ENCODE results near the gene MYO3B.

Gene MYO3B

GRCh38 chr2:170369228-170369627 lies 191.3 kb downstream of the MYO3B start:
- Histone ChIP-seq H3K36me3 (replicated peaks; ENCODE audit: low read depth, low read length) (no peaks in the 10 kb centered on the region), H3K9me3 (ENCODE audit: insufficient read depth, low read length) (no peaks in the 10 kb centered on the region), H3K27ac (ENCODE audit: low read length) (no peak overlapping the region), H3K4me1 (ENCODE audit: low read length) (peaks cover 14% of the 10 kb centered on the region), H3K4me3 (ENCODE audit: low read length) (no peak overlapping the region), H4K20me1 (ENCODE audit: insufficient read depth, low read length) (0 out of 2 replicates have a peak, but pooled peaks cover 4% of the 10 kb centered on the region), H3K9ac (ENCODE audit: low read length) (no peak overlapping the region), H2AFZ (ENCODE audit: low read depth, low read length) (no peak overlapping the region), H3K79me2 (ENCODE audit: low read length) (no peaks in the 10 kb centered on the region), H3K27me3 (ENCODE audit: low read depth, low read length) (peaks cover 83% of the 10 kb centered on the region), H3K4me2 (ENCODE audit: low read length) (no peak overlapping the region)
- TF ChIP-seq CTCF (IDR thresholded peaks at IDR 0.05; ENCODE audit: low read depth, low read length) (no peak), EZH2phosphoT487 (IDR thresholded peaks at IDR 0.05; ENCODE audit: low read depth) (no peak)

- Histone ChIP-seq H3K4me2 (ENCODE audit: low read length) (no peak overlapping the region), H3K27ac (ENCODE audit: low read length) (no peak overlapping the region), H2AFZ (ENCODE audit: low read depth, low read length) (no peak overlapping the region)
These were observed 191.9 kb downstream of the MYO3B start for GRCh38 chr2:170369894-170370293.

GRCh38 chr2:170371231-170371998 lies 193.5 kb downstream of the MYO3B start:
- TF ChIP-seq CTCF (IDR thresholded peaks at IDR 0.05; ENCODE audit: low read depth, low read length) = no peak
- no peak for TF ChIP-seq EZH2phosphoT487 (IDR thresholded peaks at IDR 0.05; ENCODE audit: low read depth)
- H2AFZ ChIP-seq (ENCODE audit: low read depth, low read length) = no peak overlapping the region
- 0 out of 2 replicates have a peak, but pooled peaks cover 4% of the 10 kb centered on the region for H4K20me1 ChIP-seq (ENCODE audit: insufficient read depth, low read length)

More at GRCh38 chr2:170369894-170370293, 191.9 kb downstream of the MYO3B start:
- Histone ChIP-seq H3K4me1 (ENCODE audit: low read length) (peaks cover 14% of the 10 kb centered on the region), H4K20me1 (ENCODE audit: insufficient read depth, low read length) (0 out of 2 replicates have a peak, but pooled peaks cover 4% of the 10 kb centered on the region), H3K9me3 (ENCODE audit: insufficient read depth, low read length) (no peaks in the 10 kb centered on the region), H3K9ac (ENCODE audit: low read length) (no peak overlapping the region), H3K79me2 (ENCODE audit: low read length) (no peaks in the 10 kb centered on the region), H3K36me3 (replicated peaks; ENCODE audit: low read depth, low read length) (no peaks in the 10 kb centered on the region), H3K27me3 (ENCODE audit: low read depth, low read length) (peaks cover 83% of the 10 kb centered on the region), H3K4me3 (ENCODE audit: low read length) (no peak overlapping the region)
- no peak for TF ChIP-seq EZH2phosphoT487 (IDR thresholded peaks at IDR 0.05; ENCODE audit: low read depth)
- peak; percentile 52 for TF ChIP-seq CTCF (IDR thresholded peaks at IDR 0.05; ENCODE audit: low read depth, low read length)

GRCh38 chr2:170375192-170375591 lies 197.2 kb downstream of the MYO3B start:
- H3K4me2 ChIP-seq (ENCODE audit: low read length) = no peak overlapping the region
- no peak overlapping the region for H3K9ac ChIP-seq (ENCODE audit: low read length)
- peaks cover 71% of the 10 kb centered on the region for H3K27me3 ChIP-seq (ENCODE audit: low read depth, low read length)
- no peak overlapping the region for H3K27ac ChIP-seq (ENCODE audit: low read length)
- no peak overlapping the region for H2AFZ ChIP-seq (ENCODE audit: low read depth, low read length)
- H3K9me3 ChIP-seq (ENCODE audit: insufficient read depth, low read length) = no peaks in the 10 kb centered on the region
- H3K79me2 ChIP-seq (ENCODE audit: low read length) = no peaks in the 10 kb centered on the region
- TF ChIP-seq EZH2phosphoT487 (IDR thresholded peaks at IDR 0.05; ENCODE audit: low read depth) = no peak
- TF ChIP-seq CTCF (IDR thresholded peaks at IDR 0.05; ENCODE audit: low read depth, low read length) = no peak
- H3K36me3 ChIP-seq (replicated peaks; ENCODE audit: low read depth, low read length) = no peaks in the 10 kb centered on the region
- no peaks in the 10 kb centered on the region for H3K4me1 ChIP-seq (ENCODE audit: low read length)
- H3K4me3 ChIP-seq (ENCODE audit: low read length) = no peak overlapping the region
- no peaks in the 10 kb centered on the region for H4K20me1 ChIP-seq (ENCODE audit: insufficient read depth, low read length)

More at GRCh38 chr2:170371231-170371998, 193.5 kb downstream of the MYO3B start:
- peaks cover 83% of the 10 kb centered on the region for H3K27me3 ChIP-seq (ENCODE audit: low read depth, low read length)
- H3K79me2 ChIP-seq (ENCODE audit: low read length) = no peaks in the 10 kb centered on the region
- H3K9me3 ChIP-seq (ENCODE audit: insufficient read depth, low read length) = no peaks in the 10 kb centered on the region
- no peaks in the 10 kb centered on the region for H3K36me3 ChIP-seq (replicated peaks; ENCODE audit: low read depth, low read length)
- no peak overlapping the region for H3K4me2 ChIP-seq (ENCODE audit: low read length)
- H3K4me3 ChIP-seq (ENCODE audit: low read length) = no peak overlapping the region
- no peak overlapping the region for H3K9ac ChIP-seq (ENCODE audit: low read length)
- H3K4me1 ChIP-seq (ENCODE audit: low read length) = peaks cover 14% of the 10 kb centered on the region
- H3K27ac ChIP-seq (ENCODE audit: low read length) = no peak overlapping the region
